Stimulated activated CD4-positive, alpha-beta T cell treated with anti-CD3 and anti-CD28 coated beads, Interleukin-12 subunit alpha, Interleukin-12 subunit beta, amount 100 ng/mL, for 24 hours (primary cell): Measurements from ENCODE around the gene PRPH.
"Not testable (repeated sequence)": the region's sequence is repeated elsewhere in the genome, so short reads cannot be mapped to it uniquely, and the experiment has no call there.

Source experiments
- DNase-seq, 2 experiments: peaks; one replicate each; pipeline ENCODE4 v3.0.0-alpha.2; 2020; ENCODE audit warnings: low read depth in 2 of 2

Gene PRPH

GRCh38 chr12:49276304-49277290 is 18.4 kb upstream of the PRPH start:
- DNase-seq = no peak

DNA sequence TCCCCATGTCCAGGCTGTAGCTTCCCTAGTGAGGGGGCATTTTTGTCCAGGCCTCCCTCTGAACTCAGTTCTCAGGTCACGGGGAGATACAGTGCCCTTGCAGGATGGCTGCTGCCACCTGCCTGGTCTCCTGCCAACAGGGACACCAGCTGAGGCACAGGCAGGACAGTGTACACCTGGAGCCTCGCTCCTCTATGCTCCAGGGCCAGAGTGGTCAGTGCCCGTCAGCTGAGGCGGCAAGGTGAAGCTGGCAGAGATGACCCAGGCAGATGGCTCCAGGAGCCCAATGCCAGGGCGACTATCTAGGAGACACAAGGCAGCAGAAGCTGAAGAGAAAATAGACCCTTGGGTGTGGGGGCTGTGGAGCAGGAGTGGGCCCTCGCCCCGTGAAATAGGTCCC is 17.5 kb upstream of the PRPH start:
- no peak for DNase-seq

- DNase-seq = no peak
Observed at GRCh38 chr12:49279706-49280159, 15.2 kb upstream of the PRPH start.

DNA sequence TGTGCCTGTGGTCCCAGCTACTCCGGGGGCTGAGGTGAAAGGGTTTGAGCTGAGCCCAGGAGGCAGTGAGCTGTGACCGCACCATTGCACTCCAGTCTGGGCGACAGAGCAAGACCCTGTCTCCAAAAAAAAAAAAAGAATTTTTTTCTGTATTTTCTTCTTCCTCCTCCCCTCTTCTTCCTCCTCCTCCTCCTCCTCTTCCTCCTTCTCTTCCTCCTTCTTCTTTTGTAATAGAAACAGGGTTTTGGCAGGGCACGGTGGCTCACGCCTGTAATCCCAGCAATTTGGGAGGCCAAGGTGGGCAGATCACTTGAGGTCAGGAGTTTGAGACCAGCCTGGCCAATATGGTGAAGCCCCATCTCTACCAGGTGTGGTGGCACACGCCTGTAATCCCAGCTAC is 14.4 kb upstream of the PRPH start:
- not testable (repeated sequence) for DNase-seq

DNA sequence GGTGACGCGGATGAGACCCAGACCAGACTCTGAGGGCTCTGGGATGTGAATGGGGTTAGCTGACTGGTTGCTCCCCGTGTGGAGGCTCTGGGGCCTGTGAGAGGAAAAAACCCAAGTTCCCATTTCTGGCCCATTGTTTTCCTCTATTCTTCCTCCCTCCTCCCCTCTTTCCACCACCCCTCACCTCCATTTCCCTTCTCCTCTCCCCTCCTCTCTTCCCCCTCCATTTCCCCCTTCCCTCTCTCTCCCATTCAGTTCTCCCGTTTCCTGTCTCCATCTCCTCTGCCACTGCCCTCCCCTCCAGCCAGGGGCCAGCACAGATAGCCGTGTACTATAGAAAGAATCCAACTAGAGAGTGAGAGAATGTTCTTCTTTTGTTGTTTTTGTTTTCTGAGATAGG is 12.6 kb upstream of the PRPH start:
- no peak for DNase-seq

GRCh38 chr12:49282740-49283375 is 12.1 kb upstream of the PRPH start:
- DNase-seq = not testable (repeated sequence)

GRCh38 chr12:49283541-49284429 is 11.2 kb upstream of the PRPH start:
- no peak for DNase-seq

DNA sequence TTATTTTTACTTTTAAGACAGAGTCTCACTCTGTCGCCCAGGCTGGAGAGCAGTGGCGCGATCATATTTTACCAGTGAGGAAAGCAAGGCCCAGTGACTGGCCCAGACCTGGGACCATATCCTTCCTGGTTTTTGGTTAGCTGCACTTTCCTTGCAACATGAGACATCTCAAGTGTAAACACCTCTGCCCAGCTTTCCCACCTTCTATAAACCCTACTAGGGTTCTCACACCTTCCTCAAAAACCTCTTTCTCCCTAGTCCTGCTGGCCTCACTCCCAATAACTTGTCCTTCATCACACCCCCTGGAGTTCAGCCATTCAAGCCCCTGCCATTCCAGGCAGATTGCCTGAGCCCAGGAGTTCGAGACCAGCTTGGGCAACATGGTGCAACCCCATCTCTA is 10.3 kb upstream of the PRPH start:
- no peak for DNase-seq

DNA sequence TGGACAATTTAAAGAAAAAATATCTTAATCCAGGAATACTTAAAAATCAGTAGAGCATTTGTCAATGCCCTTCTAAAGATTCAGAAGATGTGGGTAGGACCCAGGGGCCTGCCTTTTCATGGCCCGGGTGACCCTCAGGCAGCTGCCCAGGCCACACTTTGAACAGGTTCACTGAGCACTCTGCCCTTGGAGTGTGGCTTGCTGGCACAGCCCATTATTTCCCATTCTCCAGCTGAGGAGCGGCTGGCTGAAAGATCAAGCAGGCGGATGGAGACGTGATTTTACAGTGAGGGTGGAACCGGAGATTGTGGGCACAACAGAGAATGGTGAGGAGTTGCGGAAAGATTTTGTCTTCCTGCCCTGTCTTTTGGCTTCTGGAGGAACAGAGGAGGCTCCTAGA is 7.1 kb upstream of the PRPH start:
- DNase-seq = no peak

DNA sequence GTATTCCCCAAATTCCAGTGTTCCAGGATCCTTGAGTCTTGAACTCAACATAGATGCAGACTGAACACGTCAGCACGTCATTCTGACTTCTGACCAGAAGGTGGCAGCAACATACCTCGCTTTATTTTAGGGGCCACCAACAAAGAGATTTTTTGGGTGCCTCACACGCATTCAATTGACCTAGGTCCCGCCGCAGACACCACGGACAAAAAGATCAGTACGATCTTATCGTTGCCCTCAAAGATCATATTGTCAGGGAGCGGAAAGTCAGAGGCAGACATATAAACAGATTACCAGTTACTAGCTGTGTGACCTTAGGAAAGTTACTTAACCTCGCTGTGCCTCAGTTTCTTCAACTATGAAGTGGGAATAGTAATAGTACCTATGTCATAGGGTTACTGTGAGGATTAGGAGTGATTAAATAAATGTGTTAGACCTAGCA is 6.5 kb upstream of the PRPH start:
- DNase-seq = peak; percentile 37 to 66

- DNase-seq = no peak
Observed at GRCh38 chr12:49288922-49289555, 5.9 kb upstream of the PRPH start.

GRCh38 chr12:49292729-49293055 is 2.3 kb upstream of the PRPH start:
- DNase-seq = no peak

DNA sequence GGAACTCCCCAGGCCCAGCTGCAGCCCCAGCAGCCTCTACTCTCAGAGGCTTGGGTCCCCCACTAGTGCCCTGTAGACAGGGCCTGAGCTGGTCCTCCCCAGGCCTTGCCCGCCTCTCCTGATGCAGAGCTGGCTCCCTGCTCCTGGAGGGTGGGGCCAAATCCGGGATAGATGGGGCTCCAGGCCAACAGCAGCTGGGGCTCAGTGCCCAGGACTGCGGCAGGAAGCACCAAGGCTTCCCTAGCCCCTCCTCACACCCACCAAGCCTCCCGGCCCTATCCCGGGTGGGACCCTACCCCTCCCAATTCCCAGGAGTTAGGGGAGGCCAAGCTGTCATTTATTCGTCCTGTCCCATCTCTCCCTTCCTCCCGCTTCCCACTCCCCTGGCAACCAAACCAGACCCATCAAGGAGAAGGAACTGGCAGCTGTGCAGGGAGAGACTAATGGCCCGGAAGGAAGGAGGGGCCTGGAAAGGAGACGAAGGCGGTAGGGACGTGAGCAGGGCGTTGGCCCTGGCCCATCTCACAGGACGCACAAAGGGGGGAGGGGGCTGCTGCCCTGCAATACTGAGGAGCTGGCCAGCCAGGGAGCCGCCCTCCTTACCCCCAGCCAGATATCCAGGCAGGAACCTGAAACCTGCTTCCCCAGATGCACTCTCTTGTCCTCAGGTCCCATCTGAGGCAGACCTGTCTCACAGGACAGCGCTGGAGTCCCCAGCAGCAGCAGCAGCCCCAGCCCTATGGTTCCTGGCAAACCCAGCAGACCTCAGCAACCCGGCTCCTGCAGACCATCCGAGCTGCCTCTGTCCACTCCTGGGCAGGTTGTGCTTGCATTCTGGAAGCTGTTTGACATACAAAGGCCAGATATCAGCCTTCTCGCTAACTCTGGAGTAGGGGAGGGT is 1.6 kb upstream of the PRPH start:
- no peak for DNase-seq

DNA sequence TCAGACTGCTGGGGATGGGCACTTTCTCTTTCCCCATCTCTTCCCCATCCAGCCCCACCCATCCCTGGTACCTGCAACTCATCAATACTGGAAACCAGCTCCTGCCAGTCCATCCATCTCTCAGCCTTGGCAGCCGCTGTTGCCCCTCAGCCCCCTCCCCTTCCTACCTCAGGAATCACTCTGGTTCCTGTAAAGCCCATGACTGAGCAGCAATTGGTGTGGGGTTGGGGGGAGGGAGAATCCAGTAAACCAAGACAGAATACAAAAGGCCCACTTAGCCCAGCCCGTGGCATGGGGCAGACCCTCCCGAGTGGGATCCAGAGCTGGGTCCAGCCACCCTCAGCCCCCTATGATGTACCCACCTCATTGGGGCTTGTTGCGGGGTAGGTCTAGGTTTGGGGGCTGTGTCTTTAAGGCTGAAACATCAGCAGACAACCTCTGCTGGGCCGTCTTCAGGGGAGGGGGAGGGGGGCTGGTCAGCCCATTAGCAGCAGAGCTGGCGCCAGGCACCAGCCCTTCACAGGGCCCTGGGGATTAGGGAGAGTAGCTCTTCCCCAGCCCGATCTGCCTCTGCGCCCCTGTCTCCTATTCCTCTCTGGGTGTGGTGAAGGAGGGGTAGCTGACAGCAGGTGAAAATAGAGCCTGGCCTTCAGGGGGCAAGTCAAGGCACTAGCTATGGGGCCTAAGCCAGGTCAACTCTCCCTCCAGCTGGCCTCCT is 702 bp upstream of the PRPH start:
- DNase-seq = no peak

DNA sequence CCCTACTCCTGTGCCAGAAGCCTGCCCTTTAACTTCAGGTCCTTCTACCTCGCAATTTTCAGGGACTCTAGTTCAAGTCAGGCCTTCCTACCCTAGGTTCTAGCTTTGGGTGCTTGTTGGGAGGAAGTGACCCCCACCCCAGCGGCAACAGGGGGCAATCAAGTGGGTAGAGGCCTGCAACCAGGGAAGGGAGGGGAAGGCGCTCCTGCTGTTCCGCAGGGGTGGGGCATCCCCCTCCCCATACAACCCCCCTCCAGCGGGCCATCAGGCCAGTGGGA is 204 bp upstream of the PRPH start:
- no peak for DNase-seq

DNA sequence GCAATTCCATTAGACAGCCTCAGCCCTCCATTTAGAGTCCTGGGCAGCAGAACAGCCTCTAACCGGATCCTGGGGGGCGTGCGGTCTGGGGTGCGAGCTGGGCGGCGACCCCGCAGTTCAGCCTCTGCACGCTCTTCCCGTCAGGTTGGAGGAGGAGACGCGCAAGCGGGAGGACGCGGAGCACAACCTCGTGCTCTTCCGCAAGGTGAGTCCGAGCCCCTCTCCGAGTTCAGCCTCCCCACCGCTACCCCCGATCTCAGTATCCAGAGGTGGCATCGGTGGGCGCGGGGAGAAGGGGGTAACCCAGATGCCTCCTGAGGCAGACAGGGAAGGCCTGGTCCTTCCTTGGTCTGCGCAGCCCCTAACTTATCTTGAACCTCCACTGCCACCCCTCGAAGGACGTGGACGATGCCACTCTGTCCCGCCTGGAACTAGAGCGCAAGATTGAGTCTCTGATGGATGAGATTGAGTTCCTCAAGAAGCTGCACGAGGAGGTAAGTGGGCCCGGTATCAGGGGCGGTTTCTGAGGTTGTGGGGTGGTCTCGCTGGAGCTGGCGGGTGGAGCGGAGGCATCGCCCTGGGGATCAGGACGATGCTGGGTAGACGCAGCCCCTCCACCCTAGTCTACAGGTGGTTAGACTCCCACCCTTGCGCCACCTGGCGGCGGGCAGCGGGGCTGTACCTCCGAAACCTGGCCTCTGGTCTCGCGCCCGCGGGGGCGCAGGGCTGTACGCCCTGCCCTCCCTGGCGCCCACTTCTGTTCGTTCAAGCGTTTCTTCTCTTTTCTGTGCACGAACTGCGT is 1.3 kb downstream of the PRPH start:
- peak; percentile 17 to 61 for DNase-seq

DNA sequence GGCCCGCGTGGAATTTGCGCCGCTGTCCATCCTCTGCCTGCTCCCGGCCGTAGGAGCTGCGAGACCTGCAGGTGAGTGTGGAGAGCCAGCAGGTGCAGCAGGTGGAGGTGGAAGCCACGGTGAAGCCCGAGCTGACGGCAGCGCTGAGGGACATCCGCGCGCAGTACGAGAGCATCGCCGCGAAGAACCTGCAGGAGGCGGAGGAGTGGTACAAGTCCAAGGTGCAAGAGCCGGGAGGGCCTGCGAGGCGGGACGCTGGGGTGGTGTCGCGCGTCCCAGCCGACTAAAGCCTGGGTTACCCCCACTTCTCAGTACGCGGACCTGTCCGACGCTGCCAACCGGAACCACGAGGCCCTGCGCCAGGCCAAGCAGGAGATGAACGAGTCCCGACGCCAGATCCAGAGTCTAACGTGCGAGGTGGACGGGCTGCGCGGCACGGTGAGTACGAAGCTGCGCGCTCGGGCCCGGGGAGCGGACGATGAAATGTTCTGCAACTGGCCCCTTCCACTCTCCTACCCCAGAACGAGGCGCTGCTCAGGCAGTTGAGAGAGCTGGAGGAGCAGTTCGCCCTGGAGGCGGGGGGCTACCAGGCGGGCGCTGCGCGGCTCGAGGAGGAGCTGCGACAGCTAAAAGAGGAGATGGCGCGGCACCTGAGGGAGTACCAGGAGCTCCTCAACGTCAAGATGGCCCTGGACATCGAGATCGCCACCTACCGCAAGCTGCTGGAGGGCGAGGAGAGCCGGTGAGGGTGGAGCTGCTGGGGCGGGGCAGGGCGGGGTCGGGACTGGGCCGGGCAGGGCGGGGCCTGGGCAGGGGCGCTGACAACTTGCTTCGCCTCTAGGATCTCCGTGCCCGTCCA is 2.1 kb downstream of the PRPH start:
- DNase-seq = peak in 1 of 2 experiments; percentile 41

DNA sequence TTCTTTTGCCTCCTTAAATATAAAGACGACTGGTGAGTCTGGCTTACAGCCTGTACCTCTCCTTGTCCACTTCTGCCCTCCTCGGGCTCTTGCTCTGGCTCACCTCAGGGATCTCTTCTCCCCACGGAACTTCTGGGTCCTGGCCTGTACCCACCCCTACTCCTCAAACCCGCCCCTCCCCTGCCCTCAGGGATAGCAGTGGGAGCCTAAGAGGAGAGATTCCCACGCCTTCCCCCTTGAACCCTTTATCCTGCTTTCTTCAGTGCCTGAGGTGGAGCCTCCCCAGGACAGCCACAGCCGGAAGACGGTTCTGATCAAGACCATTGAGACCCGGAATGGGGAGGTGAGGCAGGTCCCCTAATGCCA is 2.7 kb downstream of the PRPH start:
- DNase-seq = no peak
